Calu3 (cell line): Measurements from ENCODE around the gene RFX7. TPM values are rescaled to one million over a fixed set of nuclear protein-coding genes. Genes with fewer than 3 reads are reported as not detected.
"Not testable (repeated sequence)": the region's sequence is repeated elsewhere in the genome, so short reads cannot be mapped to it uniquely, and the experiment has no call there.

Experiments
- BruUV-seq: library from RNA; stranded (reverse); fragments of 400-500 nt; replicated peaks from 2 replicates; lab custom pipeline; 2021; lab: Mats Ljungman, UMichigan
- CTCF ChIA-PET: fragments of 300-600 bp; sonication (Branson Sonifier 250); formaldehyde crosslinking; loops from one replicate; lab custom pipeline; 2022; ENCODE audit warnings: antibody characterized with exemption; lab: Charles Lee
- DNase-seq: peaks from one replicate; pipeline ENCODE4 v3.0.0; 2022
- H3K27ac Mint-ChIP-seq: one replicate; pipeline ENCODE4 v1.8.0; 2022; ENCODE audit warnings: mixed read lengths; ENCODE audit not compliant: unreplicated experiment
- H3K27me3 Mint-ChIP-seq: one replicate; pipeline ENCODE4 v1.8.0; 2022; ENCODE audit warnings: mixed read lengths; ENCODE audit not compliant: unreplicated experiment
- H3K36me3 Mint-ChIP-seq: one replicate; pipeline ENCODE4 v1.8.0; 2022; ENCODE audit warnings: mild to moderate bottlenecking, moderate library complexity, mixed read lengths; ENCODE audit not compliant: insufficient read depth, unreplicated experiment
- H3K4me1 Mint-ChIP-seq: one replicate; pipeline ENCODE4 v1.8.0; 2022; ENCODE audit warnings: mild to moderate bottlenecking, low read depth, mixed read lengths; ENCODE audit not compliant: unreplicated experiment
- H3K4me3 Mint-ChIP-seq: one replicate; pipeline ENCODE4 v1.8.0; 2022; ENCODE audit warnings: mild to moderate bottlenecking, low read depth, moderate library complexity, mixed read lengths; ENCODE audit not compliant: unreplicated experiment
- H3K9me3 Mint-ChIP-seq: one replicate; pipeline ENCODE4 v1.8.0; 2022; ENCODE audit warnings: low read depth, mixed read lengths; ENCODE audit not compliant: unreplicated experiment
- intact Hi-C: fragments of 100-400 bp; cut with micrococcal nuclease; formaldehyde crosslinking; loops from one replicate; pipeline ENCODE4 v1.10.0; 2022; ENCODE audit not compliant: unreplicated experiment
- total RNA-seq: library from RNA; stranded (reverse); gene quantifications from 2 replicates; pipeline ENCODE4 v1.2.3, GENCODE V29; 2022
- TF ChIP-seq, protein P1 (sequence below): fragments of 200-600 bp; IDR thresholded peaks from one replicate; pipeline ENCODE4 v1.8.0; 2022; ENCODE audit warnings: antibody characterized with exemption; ENCODE audit not compliant: unreplicated experiment

Gene RFX7
- total RNA-seq, 1 experiment from 2014 or later, result 31.4 TPM

DNA sequence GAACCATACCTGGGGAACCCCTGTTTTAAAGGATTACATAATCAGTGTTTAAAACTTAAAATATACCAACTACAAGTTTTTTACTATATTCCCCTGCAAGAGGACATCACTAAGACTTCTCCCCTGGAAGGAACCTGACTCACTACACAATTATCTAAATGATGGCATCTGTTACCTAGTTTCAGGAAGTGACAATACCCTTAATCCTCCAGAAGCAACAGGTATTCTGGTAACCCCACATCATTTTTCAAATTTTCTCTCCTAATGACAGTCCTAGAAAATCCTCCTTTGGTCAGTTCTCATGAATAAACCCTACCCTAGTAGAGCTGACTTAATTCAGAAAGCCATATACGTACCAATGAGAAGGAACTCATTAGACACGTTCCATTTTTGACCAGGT is 78.4 kb downstream of the RFX7 start:
- Mint-ChIP-seq H3K36me3 (no peaks in the 10 kb centered on the region), H3K27ac (no peak overlapping the region), H3K4me1 (no peaks in the 10 kb centered on the region), H3K27me3 (no peaks in the 10 kb centered on the region), H3K4me3 (no peak overlapping the region), H3K9me3 (no peaks in the 10 kb centered on the region)
- intact Hi-C loops, result no loop called here
- BruUV-seq, result no TSS peak
- DNase-seq, result no peak
- CTCF ChIA-PET, result no interaction called here
- TF ChIP-seq, protein P1, sequence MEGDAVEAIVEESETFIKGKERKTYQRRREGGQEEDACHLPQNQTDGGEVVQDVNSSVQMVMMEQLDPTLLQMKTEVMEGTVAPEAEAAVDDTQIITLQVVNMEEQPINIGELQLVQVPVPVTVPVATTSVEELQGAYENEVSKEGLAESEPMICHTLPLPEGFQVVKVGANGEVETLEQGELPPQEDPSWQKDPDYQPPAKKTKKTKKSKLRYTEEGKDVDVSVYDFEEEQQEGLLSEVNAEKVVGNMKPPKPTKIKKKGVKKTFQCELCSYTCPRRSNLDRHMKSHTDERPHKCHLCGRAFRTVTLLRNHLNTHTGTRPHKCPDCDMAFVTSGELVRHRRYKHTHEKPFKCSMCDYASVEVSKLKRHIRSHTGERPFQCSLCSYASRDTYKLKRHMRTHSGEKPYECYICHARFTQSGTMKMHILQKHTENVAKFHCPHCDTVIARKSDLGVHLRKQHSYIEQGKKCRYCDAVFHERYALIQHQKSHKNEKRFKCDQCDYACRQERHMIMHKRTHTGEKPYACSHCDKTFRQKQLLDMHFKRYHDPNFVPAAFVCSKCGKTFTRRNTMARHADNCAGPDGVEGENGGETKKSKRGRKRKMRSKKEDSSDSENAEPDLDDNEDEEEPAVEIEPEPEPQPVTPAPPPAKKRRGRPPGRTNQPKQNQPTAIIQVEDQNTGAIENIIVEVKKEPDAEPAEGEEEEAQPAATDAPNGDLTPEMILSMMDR, result no peak

DNA sequence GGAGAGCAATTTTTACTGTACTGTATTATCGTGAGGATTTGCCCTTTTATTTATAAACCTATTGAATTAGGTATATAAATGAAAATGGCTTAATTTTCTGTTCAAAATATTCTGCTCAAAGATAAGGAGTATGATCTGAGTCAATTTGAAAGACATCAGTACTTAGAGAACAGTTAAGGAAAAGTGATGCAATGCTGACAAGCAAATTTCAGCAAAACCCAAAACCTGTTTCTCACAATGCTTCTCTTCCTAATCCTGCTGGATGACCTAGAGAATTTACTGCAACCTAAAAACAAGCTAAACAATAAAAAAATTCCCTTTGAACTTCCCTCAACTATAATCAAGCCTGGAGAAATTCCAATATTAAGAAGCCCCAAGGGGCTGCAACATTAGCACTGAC is 82.7 kb downstream of the RFX7 start:
- Mint-ChIP-seq H3K9me3 (no peaks in the 10 kb centered on the region), H3K4me1 (no peaks in the 10 kb centered on the region), H3K36me3 (no peaks in the 10 kb centered on the region), H3K27me3 (no peaks in the 10 kb centered on the region), H3K27ac (peak overlapping the region; percentile 12), H3K4me3 (no peak overlapping the region)
- no peak for DNase-seq
- no TSS peak for BruUV-seq
- TF ChIP-seq, protein P1, result no peak
- intact Hi-C loops, result no loop called here
- CTCF ChIA-PET, result no interaction called here

DNA sequence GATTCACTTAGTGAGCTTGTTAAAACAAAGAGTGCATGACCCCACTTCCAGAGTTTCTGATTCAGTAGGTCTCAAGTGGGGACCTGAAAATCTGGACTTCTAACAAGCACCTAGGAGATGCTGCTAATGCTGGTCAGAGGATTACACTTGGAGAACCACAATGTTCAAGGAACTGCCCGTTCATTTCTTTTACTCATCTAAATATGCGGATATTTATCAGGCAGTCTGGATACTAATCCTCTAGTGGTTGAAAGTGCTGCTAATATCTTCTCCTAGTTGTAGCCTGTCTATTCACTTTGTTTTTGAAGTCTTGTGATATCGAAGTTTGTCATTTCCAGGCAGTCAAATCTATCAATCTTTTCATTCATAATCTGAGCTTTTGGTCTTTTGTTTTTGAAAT is 86.8 kb downstream of the RFX7 start:
- CTCF ChIA-PET, result interaction anchor here (0.6 kb wide), 1 partner anchor 22 kb away, joined by 4 read pairs; no protein-coding TSS in a partner anchor
- H3K4me1 Mint-ChIP-seq, result no peaks in the 10 kb centered on the region
- intact Hi-C loops, result no loop called here
- H3K27me3 Mint-ChIP-seq, result no peaks in the 10 kb centered on the region
- TF ChIP-seq, protein P1, result no peak
- peaks cover 11% of the 10 kb centered on the region for H3K36me3 Mint-ChIP-seq
- H3K9me3 Mint-ChIP-seq, result peaks cover 16% of the 10 kb centered on the region
- H3K27ac Mint-ChIP-seq, result no peak overlapping the region
- no peak overlapping the region for H3K4me3 Mint-ChIP-seq
- no TSS peak for BruUV-seq
- no peak for DNase-seq

DNA sequence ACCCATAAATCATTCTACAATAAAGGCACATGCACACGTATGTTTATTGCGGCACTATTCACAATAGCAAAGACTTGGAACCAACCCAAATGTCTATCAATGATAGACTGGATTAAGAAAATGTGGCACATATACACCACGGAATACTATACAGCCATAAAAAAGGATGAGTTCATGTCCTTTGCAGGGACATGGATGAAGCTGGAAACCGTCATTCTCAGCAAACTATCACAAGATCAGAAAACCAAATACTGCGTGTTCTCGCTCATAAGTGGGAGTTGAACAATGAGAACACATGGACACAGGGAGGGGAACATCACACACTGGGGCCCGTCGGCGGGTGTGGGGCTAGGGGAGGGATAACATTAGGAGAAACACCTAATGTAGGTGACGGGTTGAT is 88.4 kb downstream of the RFX7 start:
- H3K27me3 Mint-ChIP-seq, BruUV-seq, H3K27ac Mint-ChIP-seq, H3K4me3 Mint-ChIP-seq, CTCF ChIA-PET, H3K4me1 Mint-ChIP-seq, DNase-seq, intact Hi-C loops: not testable (repeated sequence)
- peaks cover 21% of the 10 kb centered on the region for H3K9me3 Mint-ChIP-seq
- H3K36me3 Mint-ChIP-seq, result peaks cover 16% of the 10 kb centered on the region

DNA sequence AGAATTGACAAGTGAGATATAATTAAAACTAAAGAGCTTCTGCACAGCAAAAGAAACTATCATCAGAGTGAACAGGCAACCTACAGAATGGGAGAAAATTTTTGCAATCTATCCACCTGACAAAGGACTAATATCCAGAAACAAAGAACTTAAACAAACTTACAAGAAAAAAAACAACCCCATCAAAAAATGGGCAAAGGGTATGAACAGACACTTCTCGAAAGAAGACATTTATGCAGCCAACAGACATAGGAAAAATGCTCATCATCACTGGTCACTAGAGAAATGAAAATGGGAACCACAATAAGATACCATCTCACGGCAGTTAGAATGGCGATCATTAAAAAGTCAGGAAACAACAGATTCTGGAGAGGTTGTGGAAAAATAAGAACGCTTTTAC is 88.9 kb downstream of the RFX7 start:
- H3K36me3 Mint-ChIP-seq, result peaks cover 18% of the 10 kb centered on the region
- H3K27me3 Mint-ChIP-seq, DNase-seq, H3K4me3 Mint-ChIP-seq, H3K4me1 Mint-ChIP-seq, BruUV-seq, intact Hi-C loops, H3K27ac Mint-ChIP-seq, CTCF ChIA-PET: not testable (repeated sequence)
- peaks cover 21% of the 10 kb centered on the region for H3K9me3 Mint-ChIP-seq
